ENCODE results near the gene PLEKHG1. TPM values are rescaled to one million over a fixed set of nuclear protein-coding genes. Genes with fewer than 3 reads are reported as not detected.
A peak's percentile ranks its signal among the peaks of the same experiment; 100 is the strongest.

The PLEKHG1 gene
- total RNA-seq, 1 experiment from 2014 or later, result 1.2 TPM

DNA sequence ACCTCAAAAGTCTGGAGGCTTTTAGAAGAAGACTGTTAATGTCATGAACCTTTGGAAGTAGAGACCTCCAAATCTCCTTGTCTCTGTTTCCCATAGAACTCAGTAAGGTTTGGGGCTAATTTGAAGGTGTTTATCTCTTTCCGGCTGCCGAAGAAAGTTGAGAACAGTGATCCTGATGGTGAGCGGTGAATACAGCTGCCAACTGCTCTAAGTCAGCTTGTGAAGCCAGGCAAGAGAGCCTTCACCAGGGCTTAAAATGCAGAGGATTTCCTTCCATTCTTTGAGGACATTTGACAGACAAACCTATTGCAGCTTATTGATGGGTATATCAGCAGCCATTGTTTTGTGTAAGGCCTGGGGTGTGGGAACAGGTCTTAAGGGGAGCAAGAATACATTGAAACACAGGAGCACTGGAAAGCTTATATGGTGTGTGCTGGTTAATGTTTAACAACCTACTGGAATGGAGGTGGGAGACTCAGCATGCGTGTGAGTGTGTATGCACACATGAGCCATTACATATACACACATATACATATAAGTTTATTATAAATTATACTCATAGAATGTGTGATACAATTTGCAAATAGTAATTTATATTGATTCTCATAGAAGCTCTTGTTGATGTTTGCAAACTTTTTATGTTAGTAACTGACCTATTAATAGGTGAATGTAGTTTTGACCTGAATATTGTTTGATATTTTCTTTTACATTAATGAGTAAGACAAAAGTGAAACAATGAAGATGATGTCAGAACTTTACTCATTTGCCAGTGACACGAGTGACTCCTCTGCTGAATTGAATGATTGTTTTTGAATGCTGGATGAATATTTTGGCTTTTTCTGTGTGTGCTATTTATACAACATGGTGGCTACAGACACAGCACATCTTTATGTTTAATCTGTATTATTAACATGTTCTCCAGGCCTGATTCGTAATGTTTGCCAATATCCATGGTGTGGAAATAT is 18.1 kb downstream of the PLEKHG1 start:
- no peak for DNase-seq (ENCODE audit: low read depth)

DNA sequence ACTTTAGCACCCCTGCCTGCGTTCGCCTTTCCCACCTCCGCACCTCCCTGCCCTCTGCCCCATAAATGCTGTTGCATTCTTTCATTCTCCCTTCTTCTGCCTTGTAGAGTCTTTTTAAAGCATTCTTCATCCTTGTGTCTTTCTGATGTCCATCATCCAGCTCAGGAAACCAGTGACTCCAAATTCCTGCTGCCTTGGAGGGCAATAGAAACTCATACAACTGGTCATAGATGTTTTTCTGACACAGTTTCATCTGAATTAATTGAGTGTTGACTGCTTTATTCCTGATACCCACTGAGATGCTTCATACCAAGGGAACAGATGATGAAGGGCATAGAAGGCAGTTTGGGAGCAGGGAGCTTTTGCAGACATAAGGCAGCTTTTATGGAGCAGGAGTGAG is 19.6 kb downstream of the PLEKHG1 start:
- DNase-seq (ENCODE audit: low read depth), result no peak

DNA sequence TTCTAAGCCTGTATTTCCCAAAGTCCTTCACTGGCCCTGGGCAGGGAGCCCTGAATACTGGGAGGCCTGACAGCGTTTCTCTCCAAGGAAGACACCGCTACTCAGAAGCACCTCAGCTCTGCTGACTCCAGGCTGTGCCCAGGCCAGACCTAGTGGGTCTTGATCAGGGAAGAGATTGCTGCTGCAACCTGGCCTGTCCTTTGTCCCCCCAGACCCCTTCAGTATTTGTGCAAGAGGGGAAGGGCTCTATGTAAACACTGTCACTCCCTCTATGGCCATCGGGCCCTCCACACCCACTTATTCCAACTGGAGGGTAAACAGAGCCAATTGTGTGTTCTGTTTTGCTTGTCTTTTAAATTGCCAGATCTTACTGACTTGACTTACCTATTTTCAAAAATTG is 20.6 kb downstream of the PLEKHG1 start:
- no peak for DNase-seq (ENCODE audit: low read depth)

DNA sequence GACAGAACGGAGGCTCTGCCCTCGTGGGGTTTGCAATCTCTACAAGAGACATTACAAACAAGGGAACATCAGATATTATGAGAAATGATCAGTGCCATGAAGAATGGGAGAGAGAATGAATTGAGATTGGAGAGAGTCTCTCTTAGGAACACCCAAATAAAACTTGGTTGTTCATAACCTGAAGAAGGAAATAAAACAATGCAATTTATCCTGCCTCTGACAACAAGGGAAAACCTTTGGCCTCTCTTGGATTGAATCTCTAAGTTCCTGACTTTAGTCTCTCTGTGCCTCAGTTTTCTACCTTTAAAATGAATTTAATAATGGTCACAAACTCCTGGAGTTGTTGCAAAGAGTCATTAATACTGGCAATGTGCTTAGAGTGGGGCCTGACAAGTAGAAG is 21.1 kb downstream of the PLEKHG1 start:
- no peak for DNase-seq (ENCODE audit: low read depth)

DNA sequence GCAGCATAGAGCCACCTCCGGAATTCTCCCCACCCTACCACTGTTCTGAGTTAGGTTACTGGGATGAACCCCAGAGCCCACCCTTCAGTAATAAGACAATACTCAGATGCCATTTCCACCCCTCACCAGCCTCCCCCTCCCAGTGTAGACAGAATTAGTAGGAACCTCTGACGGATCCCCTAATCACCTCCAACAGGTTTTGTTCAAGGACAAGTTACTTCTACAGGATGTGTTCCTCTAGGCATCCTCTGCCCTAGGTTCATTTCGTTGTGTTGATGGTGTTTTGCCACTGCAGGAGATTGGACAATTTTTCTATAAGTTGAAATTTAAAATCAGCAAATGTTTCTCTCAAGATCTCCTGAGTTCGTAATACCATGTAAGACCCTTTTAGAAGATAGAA is 22.8 kb downstream of the PLEKHG1 start:
- no peak for DNase-seq (ENCODE audit: low read depth)

DNA sequence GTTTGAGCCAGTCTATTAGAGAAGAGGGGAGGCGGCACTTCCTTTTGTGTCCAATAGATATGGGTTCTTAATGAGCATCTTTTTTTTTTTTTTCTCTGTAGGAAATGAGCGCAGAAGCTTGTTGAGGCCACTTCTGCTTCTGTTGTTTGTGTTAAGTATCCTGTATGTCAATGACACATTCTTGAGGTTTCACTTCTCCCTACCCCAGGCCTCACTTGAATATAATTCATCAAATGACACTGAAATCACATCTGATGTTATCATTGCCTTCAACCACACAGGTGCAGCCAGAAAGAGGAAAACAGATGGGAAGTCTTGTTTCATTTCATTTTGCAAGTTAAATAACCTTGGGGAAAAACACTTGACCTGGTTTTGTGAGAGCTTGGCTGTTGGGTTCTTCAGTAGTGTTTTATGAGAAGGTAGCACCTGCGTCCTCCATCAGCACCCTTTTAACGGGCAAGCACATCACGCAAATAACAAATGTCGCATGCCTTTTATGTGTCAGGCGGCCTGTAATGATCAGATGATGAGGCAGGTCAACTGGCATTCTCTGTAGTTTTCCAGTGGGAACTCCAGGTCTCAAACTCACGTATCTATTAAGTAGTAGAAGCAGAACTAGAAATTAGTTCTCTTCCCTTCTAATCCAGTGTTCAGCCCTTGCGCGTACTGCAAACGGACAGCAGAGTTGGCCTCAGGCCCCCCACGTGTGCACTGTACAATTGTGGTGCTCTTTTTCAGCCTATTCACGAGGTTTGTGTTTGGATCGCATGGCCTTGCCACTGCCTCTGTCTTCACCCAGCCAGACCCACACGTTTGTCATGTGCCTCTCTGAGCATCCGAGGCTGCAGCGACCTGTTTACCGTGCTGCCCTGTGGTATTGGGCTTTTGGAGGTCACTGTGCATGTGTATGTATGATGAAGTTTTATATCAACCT is 23.5 kb downstream of the PLEKHG1 start:
- no peak for DNase-seq (ENCODE audit: low read depth)

DNA sequence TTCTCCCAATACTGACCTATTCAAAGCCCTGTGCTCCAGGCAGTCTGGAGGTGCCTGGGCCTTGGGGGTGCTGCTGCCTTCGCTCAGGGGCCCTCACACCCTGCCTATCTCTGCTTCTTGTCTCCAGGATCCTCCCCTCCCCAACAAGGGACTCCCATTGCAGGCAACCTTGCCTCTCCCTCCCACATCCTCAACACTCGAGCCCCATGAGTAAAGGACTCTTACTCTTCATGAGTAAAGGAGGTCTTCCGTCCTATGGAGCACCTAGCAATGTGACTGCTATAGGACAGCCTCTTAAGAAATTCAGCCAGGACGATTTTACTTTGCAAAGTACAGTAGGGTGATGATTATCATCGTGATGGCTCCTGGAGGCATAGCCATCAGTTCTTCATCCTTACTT is 24.5 kb downstream of the PLEKHG1 start:
- DNase-seq (ENCODE audit: low read depth), result no peak

DNA sequence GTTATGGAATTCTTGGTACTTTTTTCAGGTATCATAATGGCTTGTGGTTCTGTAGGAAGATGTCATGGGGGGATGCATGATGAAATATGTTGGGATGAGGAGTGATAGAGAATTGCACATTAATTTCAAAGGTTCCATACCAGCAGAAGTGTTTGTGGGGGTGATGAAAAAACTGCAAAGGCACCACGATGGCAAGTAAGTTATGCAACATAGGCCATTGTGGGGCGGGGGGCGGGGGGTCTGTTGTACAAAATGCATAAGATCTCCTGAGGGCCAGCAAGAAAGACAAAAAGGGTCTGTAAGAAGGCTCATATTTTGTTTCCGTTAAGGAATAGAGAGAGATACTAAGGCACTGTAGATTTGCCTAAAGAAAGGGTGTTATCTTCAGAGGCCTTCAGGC is 26.2 kb downstream of the PLEKHG1 start:
- DNase-seq (ENCODE audit: low read depth), result no peak

DNA sequence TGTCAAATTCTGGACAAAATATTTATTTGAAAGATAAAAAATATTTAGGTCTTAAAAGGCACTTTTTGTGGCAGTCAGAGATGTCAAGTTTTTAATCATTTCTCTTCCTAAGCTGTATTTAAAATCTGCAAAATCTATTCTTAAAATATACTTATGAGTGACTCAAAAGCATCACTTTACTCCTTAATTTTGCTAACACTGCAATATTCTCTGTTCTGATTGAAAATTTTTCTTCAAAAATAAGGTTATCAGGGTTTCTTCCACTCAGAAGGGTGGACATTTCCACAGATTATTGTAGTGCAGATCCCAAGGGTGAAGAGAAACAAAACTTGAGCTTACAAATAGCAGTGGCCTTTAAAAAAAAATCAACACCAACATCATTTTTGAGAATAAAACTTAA is 27.5 kb downstream of the PLEKHG1 start:
- no peak for DNase-seq (ENCODE audit: low read depth)

DNA sequence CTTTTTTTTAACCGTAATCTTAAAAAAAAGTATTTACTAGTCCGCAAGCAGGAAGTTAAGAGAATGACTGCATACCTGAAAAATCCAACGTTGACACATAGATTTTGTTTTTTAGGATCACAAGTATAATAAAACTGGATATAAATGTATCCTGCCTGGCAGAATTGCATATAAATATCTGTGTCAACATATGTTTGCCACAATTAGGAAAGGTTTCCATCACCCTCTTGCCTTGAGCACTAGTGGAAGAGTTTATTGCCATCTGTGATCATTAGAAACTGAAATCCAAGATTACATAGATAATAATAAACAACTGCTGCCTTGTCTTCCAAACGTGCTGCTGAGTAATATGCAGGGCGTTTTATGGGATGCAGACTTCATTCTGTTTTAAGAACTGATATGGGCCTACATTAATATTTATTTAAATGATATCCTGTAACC is 27.9 kb downstream of the PLEKHG1 start:
- no peak for DNase-seq (ENCODE audit: low read depth)

DNA sequence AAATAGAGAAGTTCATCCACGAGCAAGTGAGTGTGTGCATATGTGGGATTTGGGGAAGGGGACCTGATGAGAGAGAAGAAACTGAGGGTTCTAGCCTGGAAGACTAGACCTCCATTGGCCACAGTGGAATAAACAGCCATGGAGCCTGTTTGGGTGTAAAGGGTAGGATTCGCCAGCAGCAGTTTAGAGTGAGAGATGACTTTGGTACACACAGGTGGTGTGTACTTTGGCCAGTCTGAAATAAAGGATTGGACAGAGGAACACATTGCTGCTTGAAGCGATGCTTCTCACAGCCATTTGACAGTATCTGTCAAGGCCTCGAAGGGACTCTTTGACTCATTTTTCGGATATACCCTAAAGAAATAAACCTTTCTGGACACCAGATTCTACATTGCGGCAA is 29.2 kb downstream of the PLEKHG1 start:
- no peak for DNase-seq (ENCODE audit: low read depth)

DNA sequence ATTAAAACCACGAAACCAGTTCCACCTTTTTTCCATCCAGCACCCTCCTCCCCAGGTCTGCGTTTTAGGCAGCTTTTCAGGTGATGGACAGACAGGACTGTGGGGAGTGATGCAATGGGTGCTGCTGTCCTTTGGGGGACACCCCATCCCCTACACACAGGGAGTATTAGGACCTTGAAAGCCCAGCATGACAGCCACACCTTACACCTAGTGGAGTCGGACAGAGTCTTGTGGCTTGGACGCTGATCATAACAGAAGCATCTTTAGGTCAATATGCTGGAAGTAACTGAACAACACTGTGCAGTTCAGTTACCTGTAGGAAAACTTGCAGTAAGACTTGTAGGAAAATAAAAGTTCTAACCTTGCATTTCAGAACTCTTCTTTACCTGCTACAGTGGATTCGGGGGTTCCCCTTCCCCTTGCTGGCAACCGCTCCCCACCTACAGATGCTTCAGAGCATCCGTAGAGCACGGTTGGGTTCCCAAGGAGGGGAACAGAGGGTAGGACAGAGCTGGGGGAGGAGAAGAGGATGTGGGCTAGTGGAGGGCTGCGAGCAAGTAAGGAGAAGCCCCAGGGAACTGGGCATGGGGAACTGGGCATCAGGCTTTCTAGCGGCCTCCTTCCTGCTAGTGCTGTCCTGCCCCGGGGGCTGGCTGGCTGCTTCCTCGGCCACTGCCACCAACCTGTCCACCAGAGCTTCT is 31.7 kb downstream of the PLEKHG1 start:
- no peak for DNase-seq (ENCODE audit: low read depth)

DNA sequence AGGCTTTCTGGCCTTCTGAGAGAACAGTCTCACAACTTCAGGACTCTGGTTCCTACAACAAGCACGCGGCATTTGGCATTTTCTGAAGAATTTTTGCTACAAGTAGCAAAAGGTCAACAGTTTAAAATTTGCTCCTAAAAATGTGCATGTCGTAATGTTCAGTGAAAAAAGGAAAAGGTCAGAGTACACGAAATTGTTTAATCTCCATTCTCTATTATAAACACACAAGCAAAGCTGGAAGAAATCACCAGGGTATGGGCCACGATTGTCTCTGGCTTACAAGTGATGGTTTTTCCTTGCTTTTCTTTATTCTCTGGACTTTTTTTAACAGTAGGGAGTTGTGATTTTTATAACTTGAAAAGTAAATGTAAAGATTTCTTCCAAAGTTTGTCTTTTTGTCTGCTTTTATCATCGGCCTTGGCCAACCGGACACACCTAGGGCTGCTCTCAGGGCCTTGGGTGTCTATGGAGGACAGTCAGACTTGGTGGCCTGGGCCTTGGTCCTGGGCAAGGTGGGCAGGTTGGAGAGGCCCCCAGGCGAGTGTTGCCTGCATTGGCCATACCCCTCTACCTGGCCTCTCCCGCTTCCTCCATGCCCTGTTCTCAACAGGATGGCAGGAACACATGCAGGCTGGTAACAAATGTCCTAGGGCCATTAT is 32.4 kb downstream of the PLEKHG1 start:
- DNase-seq (ENCODE audit: low read depth), result no peak

DNA sequence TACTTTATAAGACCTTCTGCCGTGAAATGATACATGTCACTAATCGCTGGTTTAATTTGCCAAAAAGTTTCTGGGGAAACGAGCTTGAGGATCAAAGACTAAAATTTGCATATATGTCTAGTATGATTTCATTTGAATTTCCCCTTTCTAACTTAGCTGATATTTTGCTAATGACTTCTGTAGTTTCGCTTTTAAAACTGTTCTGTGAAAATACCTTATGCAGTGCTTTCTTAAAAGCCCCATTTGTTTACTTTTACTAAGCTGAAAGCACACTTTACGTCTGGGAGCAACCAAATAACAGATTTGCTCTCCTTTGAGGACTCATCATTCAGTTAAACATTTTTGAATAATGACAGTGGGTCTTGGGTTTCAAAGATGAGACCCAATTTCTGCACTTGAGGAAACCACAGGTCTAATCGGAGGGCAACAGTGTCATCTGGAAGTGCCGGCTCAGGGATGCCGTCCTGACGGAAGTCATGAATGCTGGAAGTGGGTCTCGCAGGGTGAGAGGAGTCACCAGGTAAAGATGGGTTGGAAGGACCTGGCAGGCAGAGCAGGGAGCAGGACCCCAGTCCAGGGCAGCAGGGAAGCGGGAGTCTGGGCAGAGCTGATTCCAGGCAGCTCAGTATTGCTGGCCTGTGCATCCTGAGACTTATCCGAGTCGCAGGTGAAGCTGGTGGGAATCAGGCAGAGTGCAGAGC is 33.2 kb downstream of the PLEKHG1 start:
- DNase-seq (ENCODE audit: low read depth), result no peak

DNA sequence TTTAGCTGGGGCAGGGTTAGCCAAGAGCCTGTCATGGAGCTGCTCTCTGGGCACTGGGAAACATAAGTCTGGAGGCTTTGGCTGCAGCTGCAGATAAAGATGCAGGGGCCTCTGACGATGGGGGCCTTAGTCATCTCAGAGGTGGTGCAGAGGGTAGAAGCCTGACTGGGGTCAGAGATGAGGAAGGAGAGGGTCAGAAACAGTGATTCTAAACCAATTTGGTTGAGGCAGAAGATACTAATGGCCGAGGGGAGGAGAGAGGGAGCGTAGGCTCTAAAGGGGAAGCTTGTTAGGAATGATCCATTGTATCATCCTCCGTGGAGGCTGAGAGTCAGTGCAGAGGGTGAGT is 33.8 kb downstream of the PLEKHG1 start:
- DNase-seq (ENCODE audit: low read depth), result no peak

DNA sequence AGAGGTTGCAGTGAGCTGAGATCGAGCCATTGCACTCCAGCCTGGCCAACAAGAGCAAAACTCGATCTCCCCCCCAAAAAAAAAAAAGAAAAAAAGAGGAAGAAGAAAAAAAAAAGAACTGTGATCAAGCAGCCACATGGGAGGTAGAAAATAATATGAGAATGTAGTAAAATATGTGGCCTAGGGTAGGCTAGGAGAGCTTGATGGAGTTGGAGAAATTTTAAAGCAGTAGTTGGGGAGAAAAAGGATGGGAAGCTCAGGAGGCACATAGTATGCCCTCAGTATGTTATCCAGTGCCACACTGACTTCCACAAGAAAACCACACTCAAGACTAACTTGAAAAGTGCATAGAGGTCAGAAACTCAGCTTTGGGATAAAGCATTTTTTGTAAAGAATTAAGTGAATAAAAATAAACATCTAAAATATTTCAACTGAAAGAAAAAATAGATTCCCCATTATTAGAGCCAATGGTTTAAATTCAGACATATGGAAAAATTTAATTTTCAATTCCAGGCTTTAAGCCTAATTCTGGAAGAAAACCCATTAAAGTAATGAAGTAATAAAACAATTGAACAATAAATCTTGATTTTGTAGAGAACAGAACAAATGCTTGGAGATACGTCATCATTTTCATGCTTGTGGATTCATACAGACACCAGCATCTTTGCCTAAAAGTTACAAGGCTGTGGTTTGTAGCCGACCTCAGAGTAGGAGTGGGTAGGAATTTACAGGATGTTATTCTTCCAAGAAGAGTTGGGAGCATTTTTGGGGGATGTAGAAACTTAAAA is 34.7 kb downstream of the PLEKHG1 start:
- DNase-seq (ENCODE audit: low read depth), result peak; percentile 7

DNA sequence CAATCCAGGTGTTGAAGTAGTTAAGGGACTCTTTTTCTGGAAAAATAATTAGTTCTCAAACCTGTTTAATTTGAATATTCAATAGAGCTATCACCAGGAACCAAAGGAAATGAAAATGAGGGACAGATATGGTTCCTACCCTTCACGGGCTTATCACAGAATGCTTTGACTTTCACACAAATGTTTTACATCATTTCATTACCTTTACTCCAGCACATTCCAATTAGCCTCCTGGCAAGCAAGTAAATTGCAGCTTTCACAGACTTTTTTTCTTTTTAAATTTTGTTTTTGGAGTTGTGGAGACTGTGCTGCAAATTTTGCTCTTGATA is 35.2 kb downstream of the PLEKHG1 start:
- no peak for DNase-seq (ENCODE audit: low read depth)

DNA sequence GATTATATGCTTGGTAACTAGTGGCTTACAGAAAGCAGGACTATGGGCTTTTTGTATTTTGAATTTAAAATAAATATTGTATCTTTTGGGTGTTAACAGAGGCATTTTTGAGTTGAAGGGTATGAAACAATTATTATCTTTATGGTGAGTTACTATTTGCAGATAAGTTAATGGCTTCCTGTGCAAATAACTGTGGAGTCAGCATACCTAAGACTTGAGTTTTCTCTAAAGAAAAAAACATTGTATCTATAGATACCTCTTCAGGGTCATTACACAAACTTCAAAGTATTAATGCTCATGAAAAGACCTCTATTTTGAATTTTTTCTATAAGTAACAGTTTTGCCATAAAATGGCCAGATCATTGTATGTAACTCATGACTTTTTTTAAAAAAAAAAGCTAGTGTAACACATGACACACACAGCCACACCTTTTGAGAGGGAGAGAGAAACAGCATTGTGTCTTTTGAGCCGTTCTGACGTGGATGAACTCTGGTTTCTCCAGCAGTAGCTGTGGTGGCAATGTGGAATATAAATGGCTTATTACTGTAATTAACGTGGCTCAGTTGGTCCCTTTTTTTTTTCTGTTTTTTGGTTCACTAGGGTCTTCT is 36.3 kb downstream of the PLEKHG1 start:
- DNase-seq (ENCODE audit: low read depth), result no peak

DNA sequence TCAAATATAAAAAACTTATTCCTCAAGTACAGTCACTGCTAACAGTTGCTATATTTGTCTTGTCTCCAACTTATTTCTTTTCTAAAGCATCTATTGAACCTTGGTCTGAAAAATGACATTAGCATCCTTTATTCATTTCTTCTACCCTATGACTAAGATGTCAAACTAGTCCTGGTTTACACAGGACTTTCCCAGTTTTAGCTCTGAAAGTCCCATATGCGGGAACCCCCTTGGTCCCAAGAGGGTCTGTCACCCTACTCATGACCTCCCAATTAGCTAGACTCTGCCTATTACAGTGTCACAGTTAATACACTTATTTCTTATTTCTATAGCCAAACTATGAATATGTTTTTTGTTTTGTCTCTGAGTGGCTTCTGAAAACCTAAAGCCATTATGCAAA is 37.1 kb downstream of the PLEKHG1 start:
- DNase-seq (ENCODE audit: low read depth), result no peak

Data from HT1080 (cell line).